22Rv1 (cell line): ENCODE data around the gene ARSG.
"Not testable (repeated sequence)": the region's sequence is repeated elsewhere in the genome, so short reads cannot be mapped to it uniquely, and the experiment has no call there.

Experiments
- H3K27ac ChIP-seq: fragments of 450-650 bp; 2 replicates; pipeline ENCODE4 v1.5.1; 2017
- CTCF ChIP-seq: fragments of 450-650 bp; IDR thresholded peaks from 2 replicates; pipeline ENCODE4 v1.5.1; 2017; ENCODE audit warnings: mild to moderate bottlenecking
- ZFX ChIP-seq: fragments of 450-650 bp; IDR thresholded peaks from 2 replicates; pipeline ENCODE4 v1.6.1; 2017; ENCODE audit warnings: antibody characterized with exemption, borderline replicate concordance

ARSG gene

GRCh38 chr17:68399638-68400403 is 108.5 kb downstream of the ARSG start:
- TF ChIP-seq CTCF = no peak
- no peak for TF ChIP-seq ZFX
- H3K27ac ChIP-seq = no peak overlapping the region

GRCh38 chr17:68400404-68400735 is 109.1 kb downstream of the ARSG start:
- no peak overlapping the region for H3K27ac ChIP-seq

GRCh38 chr17:68401288-68401687 is 110.0 kb downstream of the ARSG start:
- no peak for TF ChIP-seq CTCF
- no peak for TF ChIP-seq ZFX

More at GRCh38 chr17:68400404-68400735, 109.1 kb downstream of the ARSG start:
- TF ChIP-seq ZFX (no peak), CTCF (no peak)

GRCh38 chr17:68403122-68403521 is 111.8 kb downstream of the ARSG start:
- no peak overlapping the region for H3K27ac ChIP-seq
- no peak for TF ChIP-seq ZFX
- no peak for TF ChIP-seq CTCF

More at GRCh38 chr17:68401288-68401687, 110.0 kb downstream of the ARSG start:
- no peak overlapping the region for H3K27ac ChIP-seq

GRCh38 chr17:68403837-68404236 is 112.5 kb downstream of the ARSG start:
- not testable (repeated sequence) for H3K27ac ChIP-seq

GRCh38 chr17:68407656-68408055 is 116.4 kb downstream of the ARSG start:
- H3K27ac ChIP-seq = not testable (repeated sequence)

- H3K27ac ChIP-seq = not testable (repeated sequence)
Observed at GRCh38 chr17:68413597-68414560, 122.6 kb downstream of the ARSG start.

GRCh38 chr17:68414901-68415300 is 123.6 kb downstream of the ARSG start:
- H3K27ac ChIP-seq = not testable (repeated sequence)

GRCh38 chr17:68417317-68417716 is 126.0 kb downstream of the ARSG start:
- TF ChIP-seq CTCF (no peak), ZFX (no peak)
- no peak overlapping the region for H3K27ac ChIP-seq
